ENCODE results near the gene C6orf132. TPM values are rescaled to one million over a fixed set of nuclear protein-coding genes. Genes with fewer than 3 reads are reported as not detected.
A peak's percentile ranks its signal among the peaks of the same experiment; 100 is the strongest.

Gene C6orf132
- total RNA-seq, 2 donors from 2014 or later: 1.9 to 2.8 TPM

DNA sequence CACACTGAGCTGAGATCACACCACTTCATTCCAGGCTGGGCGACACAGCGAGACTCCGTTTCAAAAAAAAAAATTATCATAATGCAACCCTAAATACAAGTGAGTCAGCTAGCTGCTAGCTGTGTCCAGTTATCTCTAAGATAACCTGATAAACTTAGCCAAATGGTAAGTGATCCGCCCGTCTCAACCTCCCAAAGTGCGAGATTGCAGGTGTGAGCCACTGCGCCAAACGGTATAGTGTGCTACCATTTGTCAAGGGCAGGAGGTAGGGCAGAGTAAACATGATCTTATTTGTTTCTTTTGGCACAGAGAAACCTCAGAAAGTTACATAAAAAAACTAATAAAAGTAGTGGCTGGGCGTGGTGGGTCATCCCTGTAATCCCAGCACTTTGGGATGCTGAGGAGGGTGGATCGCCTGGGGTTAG, 4.7 kb upstream of the C6orf132 start:
- TF ChIP-seq, protein P1, sequence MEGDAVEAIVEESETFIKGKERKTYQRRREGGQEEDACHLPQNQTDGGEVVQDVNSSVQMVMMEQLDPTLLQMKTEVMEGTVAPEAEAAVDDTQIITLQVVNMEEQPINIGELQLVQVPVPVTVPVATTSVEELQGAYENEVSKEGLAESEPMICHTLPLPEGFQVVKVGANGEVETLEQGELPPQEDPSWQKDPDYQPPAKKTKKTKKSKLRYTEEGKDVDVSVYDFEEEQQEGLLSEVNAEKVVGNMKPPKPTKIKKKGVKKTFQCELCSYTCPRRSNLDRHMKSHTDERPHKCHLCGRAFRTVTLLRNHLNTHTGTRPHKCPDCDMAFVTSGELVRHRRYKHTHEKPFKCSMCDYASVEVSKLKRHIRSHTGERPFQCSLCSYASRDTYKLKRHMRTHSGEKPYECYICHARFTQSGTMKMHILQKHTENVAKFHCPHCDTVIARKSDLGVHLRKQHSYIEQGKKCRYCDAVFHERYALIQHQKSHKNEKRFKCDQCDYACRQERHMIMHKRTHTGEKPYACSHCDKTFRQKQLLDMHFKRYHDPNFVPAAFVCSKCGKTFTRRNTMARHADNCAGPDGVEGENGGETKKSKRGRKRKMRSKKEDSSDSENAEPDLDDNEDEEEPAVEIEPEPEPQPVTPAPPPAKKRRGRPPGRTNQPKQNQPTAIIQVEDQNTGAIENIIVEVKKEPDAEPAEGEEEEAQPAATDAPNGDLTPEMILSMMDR (IDR thresholded peaks at IDR 0.05): no peak
- Histone ChIP-seq H3K4me3 (no peak overlapping the region), H3K27me3 (no peaks in the 10 kb centered on the region), H3K9me3 (no peaks in the 10 kb centered on the region), H3K27ac (no peak overlapping the region), H3K4me1 (peaks cover 0 to 11% of the 10 kb centered on the region in 2 donors), H3K36me3 (no peaks in the 10 kb centered on the region)
- no peak for DNase-seq (ENCODE audit: low spot score)

DNA sequence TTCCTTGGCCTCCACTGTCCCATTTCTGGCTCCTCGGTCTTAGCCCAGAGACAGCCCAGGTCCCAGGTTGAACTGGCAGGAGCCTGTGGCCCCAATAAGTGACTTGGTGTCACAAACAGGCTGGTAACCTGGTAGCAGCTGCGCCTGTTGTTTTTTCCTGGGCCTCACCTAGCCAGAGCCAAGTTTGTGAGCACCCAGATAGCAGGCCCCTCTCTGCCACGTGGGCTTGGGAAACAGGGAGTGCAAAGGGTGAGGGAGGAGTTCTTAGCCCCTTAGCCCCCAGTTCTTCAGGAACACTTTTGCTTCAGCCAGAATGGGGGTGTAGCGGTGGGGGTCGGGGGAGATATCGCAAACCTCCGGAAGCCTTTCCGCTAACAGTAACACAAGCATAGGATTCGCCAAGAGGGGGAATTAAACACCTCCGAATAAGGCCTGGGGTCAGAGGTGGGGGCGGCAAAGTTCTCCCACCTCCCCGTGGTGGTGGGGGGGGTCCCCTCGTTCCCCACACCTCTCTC, 760 bp downstream of the C6orf132 start:
- Histone ChIP-seq H3K9me3 (no peaks in the 10 kb centered on the region), H3K4me3 (peak overlapping the region; percentile 53 to 59), H3K27ac (peak overlapping the region; percentile 49 to 63), H3K4me1 (peaks cover 0 to 23% of the 10 kb centered on the region in 2 donors), H3K27me3 (no peaks in the 10 kb centered on the region), H3K36me3 (no peaks in the 10 kb centered on the region)
- DNase-seq (ENCODE audit: low spot score): no peak
- TF ChIP-seq, protein P1 (IDR thresholded peaks at IDR 0.05): no peak

DNA sequence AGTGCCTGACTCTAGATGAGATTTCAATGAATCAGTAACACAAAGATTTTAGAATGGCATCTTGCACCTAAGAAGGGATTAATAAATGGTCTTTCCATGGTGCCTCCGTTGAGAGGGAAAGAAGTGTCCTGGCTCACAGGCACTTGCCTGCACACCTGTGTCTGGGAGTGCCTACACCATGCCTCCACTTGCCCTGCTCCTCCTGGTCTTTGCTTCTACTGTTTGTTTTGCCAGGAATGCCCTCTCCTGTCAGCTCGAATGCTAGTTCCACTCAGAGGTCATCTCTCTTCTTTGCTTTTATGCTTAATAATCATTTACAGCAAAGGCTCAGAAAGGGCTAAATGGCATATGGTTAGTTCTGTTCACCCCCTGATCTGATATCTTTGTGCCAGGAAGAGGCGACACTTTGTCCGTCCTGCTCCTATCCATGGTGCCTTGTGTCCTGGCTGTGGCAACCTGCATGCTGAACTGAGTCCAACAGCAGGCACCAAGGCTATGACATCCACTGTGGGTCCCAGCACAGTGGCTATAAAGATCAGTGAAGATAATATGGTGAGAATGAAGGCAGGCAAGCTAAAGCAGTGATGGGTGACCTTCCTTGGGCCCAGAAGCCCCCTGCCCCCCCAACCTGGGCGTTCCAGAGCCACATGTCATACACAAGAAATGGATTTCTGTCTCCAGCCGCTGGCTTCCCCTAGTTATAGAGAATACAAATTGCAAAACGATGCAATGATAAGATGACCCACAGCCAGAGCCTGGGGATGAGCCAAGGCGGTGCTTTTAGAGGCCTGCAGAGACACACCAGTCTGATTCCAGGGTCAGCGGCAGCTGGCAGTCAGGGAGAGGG, 1.4 kb downstream of the C6orf132 start:
- Histone ChIP-seq H3K27me3 (no peaks in the 10 kb centered on the region), H3K4me3 (peak overlapping the region in 1 of 2 donors; percentile 59), H3K36me3 (no peaks in the 10 kb centered on the region), H3K4me1 (peaks cover 0 to 23% of the 10 kb centered on the region in 2 donors), H3K9me3 (no peaks in the 10 kb centered on the region), H3K27ac (peak overlapping the region; percentile 49 to 63)
- TF ChIP-seq, protein P1 (IDR thresholded peaks at IDR 0.05): no peak
- DNase-seq (ENCODE audit: low spot score): no peak

DNA sequence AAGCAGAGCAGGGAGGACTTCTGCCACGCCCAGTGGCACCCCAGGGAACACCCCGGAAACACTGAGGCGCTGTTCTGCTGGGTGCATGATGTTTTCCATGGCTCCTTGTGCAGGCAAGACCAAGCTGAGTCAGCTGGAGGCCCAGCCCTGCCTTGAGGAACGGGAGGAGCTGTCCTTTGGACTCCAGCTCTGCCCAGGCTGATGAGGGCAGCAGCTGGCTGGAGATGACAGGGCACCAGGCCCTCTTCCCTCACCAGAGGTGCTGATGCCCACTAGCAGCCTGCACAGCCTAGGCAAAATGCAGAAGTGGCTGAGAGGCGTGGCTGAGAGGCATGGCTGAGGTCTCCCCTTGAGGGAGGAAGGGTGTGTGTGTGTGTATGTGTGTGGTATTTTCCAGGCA, 2.4 kb downstream of the C6orf132 start:
- Histone ChIP-seq H3K4me3 (no peak overlapping the region), H3K4me1 (peaks cover 0 to 23% of the 10 kb centered on the region in 2 donors), H3K27ac (no peak overlapping the region), H3K9me3 (no peaks in the 10 kb centered on the region), H3K36me3 (no peaks in the 10 kb centered on the region), H3K27me3 (no peaks in the 10 kb centered on the region)
- TF ChIP-seq, protein P1 (IDR thresholded peaks at IDR 0.05): no peak
- no peak for DNase-seq (ENCODE audit: low spot score)

DNA sequence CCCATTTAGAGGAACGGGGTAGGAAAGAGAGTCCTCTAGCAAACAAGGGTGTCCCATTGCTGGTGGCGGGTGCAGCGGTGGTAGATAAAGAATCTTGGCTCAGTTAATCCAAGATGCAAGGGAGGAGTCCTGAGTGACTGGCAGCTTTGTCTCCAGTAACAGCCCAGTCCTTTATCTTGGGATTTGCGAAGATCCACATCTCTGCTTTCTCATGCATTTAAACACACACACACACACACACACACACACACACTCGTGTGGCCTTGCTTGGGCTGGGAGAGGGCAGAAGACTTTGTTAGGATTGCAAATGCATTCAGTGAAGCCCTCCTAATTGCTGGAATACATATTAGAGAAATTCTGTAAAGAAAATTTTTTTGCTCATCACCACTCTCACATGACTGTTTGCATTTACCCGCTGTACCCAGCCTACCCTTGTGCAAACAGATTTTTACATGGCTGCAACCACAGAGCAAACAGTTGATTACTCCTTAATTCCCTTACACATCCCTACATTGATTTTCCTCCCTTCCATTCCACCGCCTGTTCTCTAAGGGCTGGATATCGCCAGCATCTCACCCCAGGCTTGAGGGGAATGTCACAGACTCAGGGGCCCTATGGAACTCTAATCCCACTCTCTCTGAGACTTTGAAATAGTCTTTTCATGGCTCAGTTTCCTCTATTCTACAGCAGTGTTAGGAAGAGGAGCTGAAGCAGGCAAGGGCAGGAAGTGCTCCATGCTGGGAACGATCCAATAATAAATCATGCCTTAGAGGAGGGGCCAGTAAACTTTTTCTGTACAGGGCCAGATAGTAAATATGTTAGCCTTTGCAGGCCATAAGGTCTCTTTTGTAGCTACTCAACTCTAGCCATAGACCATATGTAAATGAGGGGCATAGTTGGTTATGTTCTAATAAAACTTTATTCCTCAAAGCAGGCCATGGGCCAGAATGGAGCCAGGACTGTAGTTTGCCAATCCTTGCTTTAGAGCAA, 3.5 kb downstream of the C6orf132 start:
- no peak overlapping the region for H3K4me3 ChIP-seq
- TF ChIP-seq, protein P1 (IDR thresholded peaks at IDR 0.05): no peak
- H3K27me3 ChIP-seq: no peaks in the 10 kb centered on the region
- H3K9me3 ChIP-seq: no peaks in the 10 kb centered on the region
- DNase-seq (ENCODE audit: low spot score): no peak
- H3K27ac ChIP-seq: no peak overlapping the region
- H3K36me3 ChIP-seq: no peaks in the 10 kb centered on the region
- peaks cover 0 to 23% of the 10 kb centered on the region in 2 donors for H3K4me1 ChIP-seq
